H1 (cell line): ENCODE results near the gene LCP1. TPM values are rescaled to one million over a fixed set of nuclear protein-coding genes. Genes with fewer than 3 reads are reported as not detected.

Source experiments
- CTBP2 ChIP-seq: IDR thresholded peaks from 2 replicates; pipeline ENCODE4 v1.7.0; 2011; ENCODE audit warnings: borderline replicate concordance, mild to moderate bottlenecking, moderate library complexity, mixed read lengths, low read length; ENCODE audit not compliant: insufficient read depth, insufficient read length
- FOSL1 ChIP-seq: IDR thresholded peaks from 2 replicates; pipeline ENCODE4 v1.6.1; 2011; ENCODE audit warnings: mild to moderate bottlenecking, low read depth, low read length, moderate library complexity; ENCODE audit not compliant: insufficient read depth
- SIX5 ChIP-seq: IDR thresholded peaks from 2 replicates; pipeline ENCODE4 v1.6.1; 2011; ENCODE audit warnings: mild to moderate bottlenecking, low read depth, low read length
- TCF12 ChIP-seq: IDR thresholded peaks from 2 replicates; pipeline ENCODE4 v1.6.1; 2011; ENCODE audit warnings: low read depth, mild to moderate bottlenecking, low read length
- polyA plus RNA-seq, 7 experiments: library from polyadenylated mRNA; depleted of rRNA in 3 of 7; stranded (reverse) in 5 of 7; unstranded in 2 of 7; fragments of >200 nt in 5 of 7; fragments of 200-250 nt in 2 of 7; gene quantifications; 1 replicate in 5 of 7; 2 replicates in 1 of 7; 4 replicates in 1 of 7; pipeline versions ENCODE4 v1.2.1 to v1.2.3, GENCODE V29; 2011 to 2013; ENCODE audit warnings: missing spikeins in 2 of 7, mixed read lengths in 2 of 7
- total RNA-seq: library from RNA; stranded (reverse); fragmentation: NEBNext Ultra II Directional; extraction: Animal tissue kit (Norgen Biotek cat#: 25700); gene quantifications from 2 replicates; pipeline ENCODE4 v1.2.1, GENCODE V29; 2021
- TF ChIP-seq, protein P1 (sequence below): IDR thresholded peaks from 2 replicates; pipeline ENCODE4 v1.6.1; 2011; ENCODE audit warnings: low read length, improper control_type of control experiment

Gene LCP1
- total and polyA plus RNA-seq, 2 of the 8 experiments (the other 6 are each of a cell fraction or from before 2014, with no cell fraction given): 0.65 to 4.3 TPM

DNA sequence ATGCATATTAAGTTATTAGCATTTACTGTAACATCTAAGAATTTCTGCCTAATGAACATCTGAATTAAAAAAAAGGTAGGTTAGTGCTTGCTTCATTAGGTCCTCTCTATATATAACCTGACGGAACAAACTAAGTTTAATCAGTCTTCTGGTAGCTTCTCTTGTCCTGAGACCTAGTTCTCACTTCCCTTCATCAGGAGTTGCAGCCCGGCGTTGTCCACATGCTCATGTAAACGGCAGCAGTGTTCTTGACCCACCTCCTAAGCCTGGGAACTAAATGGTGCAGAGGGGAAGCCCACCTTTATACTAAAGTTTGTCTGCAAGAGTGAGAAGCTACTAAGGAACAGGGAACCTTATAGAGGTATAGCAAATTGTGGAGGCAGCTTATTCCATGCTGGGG is 45.3 kb downstream of the LCP1 start (continued):
- no peak for TF ChIP-seq FOSL1
- TF ChIP-seq CTBP2: no peak
- TF ChIP-seq TCF12: no peak
- no peak for TF ChIP-seq SIX5
- TF ChIP-seq, protein P1, sequence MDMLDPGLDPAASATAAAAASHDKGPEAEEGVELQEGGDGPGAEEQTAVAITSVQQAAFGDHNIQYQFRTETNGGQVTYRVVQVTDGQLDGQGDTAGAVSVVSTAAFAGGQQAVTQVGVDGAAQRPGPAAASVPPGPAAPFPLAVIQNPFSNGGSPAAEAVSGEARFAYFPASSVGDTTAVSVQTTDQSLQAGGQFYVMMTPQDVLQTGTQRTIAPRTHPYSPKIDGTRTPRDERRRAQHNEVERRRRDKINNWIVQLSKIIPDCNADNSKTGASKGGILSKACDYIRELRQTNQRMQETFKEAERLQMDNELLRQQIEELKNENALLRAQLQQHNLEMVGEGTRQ: no peak
